GM18909 (cell line): Measurements from ENCODE around the gene AGTRAP.

Source experiments
- ATAC-seq: cut with Tn5 transposase; IDR thresholded peaks from one replicate; pipeline ENCODE4 v1.9.1; 2021; ENCODE audit warnings: mild to moderate bottlenecking; ENCODE audit not compliant: unreplicated experiment, poor library complexity

Gene AGTRAP

GRCh38 chr1:11780380-11781147, 44.6 kb downstream of the AGTRAP start:
- ATAC-seq, result no peak

- no peak for ATAC-seq
Measured at GRCh38 chr1:11781297-11781696, 45.4 kb downstream of the AGTRAP start.

- ATAC-seq, result no peak
Measured at GRCh38 chr1:11782127-11782708, 46.3 kb downstream of the AGTRAP start.

GRCh38 chr1:11783556-11783955, 47.6 kb downstream of the AGTRAP start:
- ATAC-seq, result no peak

- no peak for ATAC-seq
Measured at GRCh38 chr1:11784256-11784992, 48.5 kb downstream of the AGTRAP start.

GRCh38 chr1:11784993-11785769, 49.2 kb downstream of the AGTRAP start:
- peak; percentile 72 for ATAC-seq

GRCh38 chr1:11786168-11786567, 50.2 kb downstream of the AGTRAP start:
- ATAC-seq, result no peak

- no peak for ATAC-seq
Measured at GRCh38 chr1:11787251-11787803, 51.4 kb downstream of the AGTRAP start.

GRCh38 chr1:11787804-11788436, 52.0 kb downstream of the AGTRAP start:
- ATAC-seq, result no peak

GRCh38 chr1:11788549-11789053, 52.7 kb downstream of the AGTRAP start:
- ATAC-seq, result no peak

- no peak for ATAC-seq
Measured at GRCh38 chr1:11789126-11790067, 53.5 kb downstream of the AGTRAP start.

GRCh38 chr1:11790101-11790879, 54.4 kb downstream of the AGTRAP start:
- ATAC-seq, result no peak

- ATAC-seq, result no peak
Measured at GRCh38 chr1:11790880-11791715, 55.2 kb downstream of the AGTRAP start.

- ATAC-seq, result no peak
Measured at GRCh38 chr1:11792106-11792505, 56.2 kb downstream of the AGTRAP start.

- ATAC-seq, result no peak
Measured at GRCh38 chr1:11793819-11794218, 57.9 kb downstream of the AGTRAP start.

- ATAC-seq, result no peak
Measured at GRCh38 chr1:11794446-11795237, 58.7 kb downstream of the AGTRAP start.
